GM12878 (cell line): Measurements from ENCODE around the gene FCGR3B. TPM values are rescaled to one million over a fixed set of nuclear protein-coding genes. Genes with fewer than 3 reads are reported as not detected.
"Not testable (repeated sequence)": the region's sequence is repeated elsewhere in the genome, so short reads cannot be mapped to it uniquely, and the experiment has no call there.

Source experiments
- ATAC-seq: fragments of 200-7000 bp; cut with Tn5 transposase; 3 replicates; pipeline ENCODE4 v1.9.1; 2020; ENCODE audit warnings: mild to moderate bottlenecking, moderate library complexity
- BruUV-seq: library from RNA; stranded (reverse); fragments of 400-500 nt; replicated peaks from 2 replicates; lab custom pipeline; 2021; lab: Mats Ljungman, UMichigan
- CTCF ChIA-PET: fragments of 300-600 bp; sonication (Branson Sonifier 250); formaldehyde crosslinking; extraction: SDS; loops from one replicate; lab custom pipeline; 2021; ENCODE audit warnings: inconsistent platforms; lab: Yijun Ruan, JAX
- POLR2A ChIA-PET: fragments of 350-600 bp; formaldehyde crosslinking; extraction: SDS; loops from one replicate; lab custom pipeline; 2021; ENCODE audit warnings: inconsistent platforms; lab: Charles Lee
- RAD21 ChIA-PET: fragments of 300-600 bp; sonication (Branson Sonifier 250); formaldehyde crosslinking; loops from one replicate; lab custom pipeline; 2023; ENCODE audit warnings: antibody characterized with exemption; ENCODE audit not compliant: unreplicated experiment; lab: Charles Lee
- SMC1A ChIA-PET: fragments of 300-600 bp; sonication (Branson Sonifier 250); formaldehyde crosslinking; loops from one replicate; lab custom pipeline; 2023; ENCODE audit not compliant: unreplicated experiment, uncharacterized antibody; lab: Charles Lee
- DNase-seq: peaks from one replicate; pipeline ENCODE4 v3.0.0-alpha.2; 2011; ENCODE audit warnings: low read depth, low spot score
- FAIRE-seq: peaks from 3 replicates; lab custom pipeline; 2011; peaks lifted over from hg19 to GRCh38; lab: Jason Lieb, UNC
- H2AFZ ChIP-seq: 2 replicates; pipeline ENCODE4 v1.6.0; 2011; ENCODE audit warnings: low read depth, low read length, control low read depth; ENCODE audit not compliant: control insufficient read depth
- H3K27ac ChIP-seq: 2 replicates; pipeline ENCODE4 v1.5.1; 2011; ENCODE audit warnings: control low read depth; ENCODE audit not compliant: control insufficient read depth, insufficient read depth
- H3K27me3 ChIP-seq, 2 experiments: replicated peaks in 1 of 2; 2 replicates each; pipeline versions ENCODE4 v1.6.0 to v1.6.1; 2011; ENCODE audit warnings: low read length in 1 of 2; ENCODE audit not compliant: control insufficient read depth in 2 of 2, insufficient read depth in 2 of 2
- H3K36me3 ChIP-seq, 2 experiments: 2 replicates each; pipeline ENCODE4 v1.5.1; 2011; ENCODE audit warnings: low read length in 1 of 2; ENCODE audit not compliant: control insufficient read depth in 2 of 2, insufficient read depth in 2 of 2
- H3K4me1 ChIP-seq: 2 replicates; pipeline ENCODE4 v1.6.1; 2011; ENCODE audit warnings: mild to moderate bottlenecking, low read length, moderate library complexity, mixed read lengths; ENCODE audit not compliant: control insufficient read depth, insufficient read depth
- H3K4me2 ChIP-seq: 2 replicates; pipeline ENCODE4 v1.6.0; 2011; ENCODE audit warnings: control low read depth; ENCODE audit not compliant: control insufficient read depth, insufficient read depth
- H3K4me3 ChIP-seq: fragments of 200-600 bp; sonication (generic); 2 replicates; pipeline ENCODE4 v1.5.1; 2016
- H3K79me2 ChIP-seq: 2 replicates; pipeline ENCODE4 v1.6.0; 2011; ENCODE audit warnings: low read length; ENCODE audit not compliant: control insufficient read depth, insufficient read depth
- H3K9ac ChIP-seq: 2 replicates; pipeline ENCODE4 v1.8.0; 2011; ENCODE audit warnings: low read length, control low read depth, mixed read lengths; ENCODE audit not compliant: control insufficient read depth, insufficient read depth
- H3K9me3 ChIP-seq: replicated peaks from 3 replicates; pipeline ENCODE4 v1.5.1; 2011; ENCODE audit warnings: mild to moderate bottlenecking, low read length; ENCODE audit not compliant: control insufficient read depth, insufficient read depth
- H4K20me1 ChIP-seq: 2 replicates; pipeline ENCODE4 v1.6.0; 2011; ENCODE audit not compliant: control insufficient read depth, insufficient read depth
- JUNB ChIP-seq: IDR thresholded peaks from 2 replicates; pipeline ENCODE4 v1.6.1; 2016; ENCODE audit warnings: antibody characterized with exemption, mild to moderate bottlenecking
- WGBS: methylation state at CpG from one replicate; pipeline ENCODE4 v1.1.6; 2016; ENCODE audit warnings: low lambda C conversion rate; ENCODE audit not compliant: insufficient replicate concordance, insufficient coverage; ENCODE audit errors: missing lambda C conversion rate; 5-methylcytosine and 5-hydroxymethylcytosine counted together
- in situ Hi-C: fragments of 300-500 bp; cut with MboI; formaldehyde crosslinking; loops from 9 replicates; pipeline ENCODE4 v1.14.3; 2018; ENCODE audit warnings: mixed read lengths
- intact Hi-C: fragments of 100-400 bp; cut with micrococcal nuclease; formaldehyde crosslinking; loops from one replicate; pipeline ENCODE4 v1.14.2; 2022; ENCODE audit not compliant: unreplicated experiment
- polyA plus RNA-seq, 11 experiments: library from polyadenylated mRNA; depleted of rRNA in 4 of 11; unstranded in 6 of 11; stranded (reverse) in 5 of 11; fragments of >200 nt; fragmentation: Nextera tagmentation in 4 of 11; fragmentation: Illumina TruSeq in 1 of 11; extraction: Ambion mirVana in 4 of 11; extraction: Trizol in 1 of 11; gene quantifications; 1 replicate in 1 of 11; 2 replicates in 10 of 11; pipeline versions ENCODE4 v1.2.1 to v1.2.3, GENCODE V29; 2011 to 2016; ENCODE audit warnings: inconsistent platforms in 2 of 11, missing spikeins in 2 of 11, low read depth in 1 of 11
- total RNA-seq, 4 experiments: library from RNA; depleted of rRNA in 3 of 4; stranded (reverse); fragments of >200 nt in 3 of 4; fragmentation: Illumina TruSeq in 1 of 4; extraction: Trizol in 1 of 4; gene quantifications; 2 replicates each; pipeline versions ENCODE4 v1.2.1 to v1.2.3, GENCODE V29; 2013 to 2021

The FCGR3B gene
- total and polyA plus RNA-seq, 10 of the 15 experiments (the other 5 are each of a cell fraction or from before 2014, with no cell fraction given): not detected

DNA sequence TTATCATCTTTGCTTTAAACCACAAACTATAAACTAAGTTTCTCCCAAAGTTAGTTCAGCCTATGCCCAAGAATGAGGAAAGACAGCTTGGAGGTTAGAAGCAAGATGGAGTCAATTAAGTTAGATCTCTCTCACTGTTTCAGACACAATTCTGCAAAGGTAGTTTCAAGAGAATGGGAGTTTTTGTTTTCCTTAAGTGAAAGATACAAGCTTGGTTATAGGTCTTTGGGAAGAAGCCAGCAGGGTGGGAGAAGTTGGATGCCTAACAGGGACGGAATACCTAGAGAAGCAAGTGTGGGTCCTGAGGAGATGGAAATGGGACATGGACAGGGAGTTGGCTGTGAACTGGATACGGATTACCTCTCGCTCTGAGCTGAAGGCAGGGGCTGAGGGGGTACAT lies 6.0 kb upstream of the FCGR3B start:
- H3K27ac ChIP-seq, CTCF ChIA-PET, H3K79me2 ChIP-seq, H3K9me3 ChIP-seq, H4K20me1 ChIP-seq, RAD21 ChIA-PET, POLR2A ChIA-PET, H3K9ac ChIP-seq, DNase-seq, H3K36me3 ChIP-seq, SMC1A ChIA-PET, ATAC-seq, H3K4me2 ChIP-seq, H3K4me1 ChIP-seq, intact Hi-C loops, in situ Hi-C loops, H3K27me3 ChIP-seq, H3K4me3 ChIP-seq, BruUV-seq, FAIRE-seq, H2AFZ ChIP-seq: not testable (repeated sequence)
- WGBS: 100% methylated on average over 3 of the region's 3 CpGs

DNA sequence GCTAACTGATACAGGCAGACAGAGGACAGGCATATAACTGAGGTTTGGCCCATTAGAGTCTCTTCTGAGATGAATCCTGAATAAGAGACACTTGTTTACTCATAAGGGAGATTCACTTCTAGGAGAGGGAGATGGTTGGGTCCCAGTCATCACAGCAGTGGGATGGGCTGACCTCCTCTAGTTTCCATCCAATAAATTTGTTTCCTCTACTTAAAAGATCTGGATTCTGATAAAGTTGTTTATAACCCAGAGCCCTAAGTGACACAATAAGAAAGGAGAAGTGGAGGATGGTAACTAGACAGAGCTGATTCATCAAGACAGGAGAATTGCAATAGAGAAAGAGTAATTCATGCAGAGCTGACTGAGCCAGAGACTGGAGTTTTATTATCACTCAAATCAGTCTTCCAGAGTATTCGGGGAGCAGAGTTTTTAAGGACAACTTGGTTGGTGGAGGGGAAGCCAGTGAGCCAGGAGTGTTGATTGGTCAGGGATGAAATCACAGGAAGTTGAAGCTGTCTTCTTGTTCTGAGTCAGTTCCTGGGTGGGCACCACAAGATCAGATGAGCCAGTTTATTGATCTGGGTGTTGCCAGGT lies 5.3 kb upstream of the FCGR3B start:
- H3K4me2 ChIP-seq, CTCF ChIA-PET, H3K27ac ChIP-seq, BruUV-seq, H3K36me3 ChIP-seq, H3K4me3 ChIP-seq, SMC1A ChIA-PET, H3K4me1 ChIP-seq, in situ Hi-C loops, H3K9ac ChIP-seq, POLR2A ChIA-PET, H3K79me2 ChIP-seq, H3K9me3 ChIP-seq, FAIRE-seq, H4K20me1 ChIP-seq, intact Hi-C loops, DNase-seq, H3K27me3 ChIP-seq, RAD21 ChIA-PET: not testable (repeated sequence)
- H2AFZ ChIP-seq: peak overlapping the region; percentile 39; the same call in 1 of the 2 replicates
- WGBS: 60% methylated on average over 1 of the region's 1 CpG
- ATAC-seq: peak; percentile 83
- TF ChIP-seq JUNB: peak; percentile 28; the same call in 1 of the 2 replicates

DNA sequence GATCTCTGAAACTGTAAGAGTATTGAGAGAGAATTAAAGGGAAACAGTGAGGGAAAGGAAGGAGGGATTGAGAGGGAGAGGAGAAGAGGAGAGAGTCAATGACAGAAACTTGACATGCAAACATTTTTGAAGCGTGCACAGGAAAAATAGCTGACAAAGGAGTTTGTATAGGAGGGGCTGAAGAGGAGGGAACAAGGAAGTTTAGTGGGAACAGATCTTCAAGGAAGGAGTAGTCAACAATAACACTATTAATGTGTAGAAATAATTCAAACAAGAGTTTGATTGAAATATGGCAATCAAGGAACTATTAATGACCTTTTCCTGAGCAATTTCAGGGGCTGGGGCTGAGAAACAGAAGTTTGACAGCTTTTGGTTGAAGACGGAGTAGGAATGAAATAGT lies 4.0 kb upstream of the FCGR3B start:
- H3K36me3 ChIP-seq, H3K4me2 ChIP-seq, SMC1A ChIA-PET, H3K4me3 ChIP-seq, RAD21 ChIA-PET, H2AFZ ChIP-seq, H3K4me1 ChIP-seq, H4K20me1 ChIP-seq, H3K9ac ChIP-seq, DNase-seq, H3K9me3 ChIP-seq, H3K27ac ChIP-seq, in situ Hi-C loops, CTCF ChIA-PET, BruUV-seq, intact Hi-C loops, H3K27me3 ChIP-seq, FAIRE-seq, ATAC-seq, POLR2A ChIA-PET, H3K79me2 ChIP-seq: not testable (repeated sequence)
- 80% methylated on average over 2 of the region's 2 CpGs for WGBS

DNA sequence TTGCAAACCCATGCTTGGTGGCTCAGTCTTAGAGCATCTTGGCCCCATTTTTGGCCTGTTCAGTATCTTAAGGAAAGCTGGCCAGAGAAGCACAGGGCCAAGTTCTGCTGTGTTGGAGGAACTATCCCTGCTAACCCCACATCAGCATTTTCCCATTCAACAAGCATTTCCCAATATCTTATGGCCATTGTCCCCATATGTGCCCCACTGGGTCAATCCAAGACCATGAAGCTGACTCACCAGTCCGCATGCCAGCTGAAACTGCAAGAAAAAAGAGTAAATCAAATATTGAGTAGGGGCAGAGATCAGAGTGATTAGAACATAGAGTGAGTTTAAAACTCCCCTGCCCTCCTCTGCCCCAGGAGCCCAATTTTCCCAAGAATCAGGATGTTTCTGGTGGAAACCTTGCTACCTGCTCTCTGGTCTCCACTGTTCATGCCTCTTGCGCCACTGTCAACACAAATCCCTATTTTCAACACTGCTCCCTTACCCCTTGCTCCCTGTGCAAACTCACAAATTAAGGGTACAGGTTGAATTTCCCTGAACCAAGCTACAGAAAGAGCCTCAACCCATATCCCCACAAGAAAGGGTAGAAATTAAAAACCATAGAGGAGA lies 741 bp downstream of the FCGR3B start:
- H3K79me2 ChIP-seq, H2AFZ ChIP-seq, FAIRE-seq, H4K20me1 ChIP-seq, CTCF ChIA-PET, H3K27ac ChIP-seq, H3K4me1 ChIP-seq, intact Hi-C loops, H3K27me3 ChIP-seq, RAD21 ChIA-PET, H3K4me2 ChIP-seq, DNase-seq, POLR2A ChIA-PET, H3K36me3 ChIP-seq, BruUV-seq, in situ Hi-C loops, H3K4me3 ChIP-seq, ATAC-seq, H3K9ac ChIP-seq, H3K9me3 ChIP-seq, SMC1A ChIA-PET: not testable (repeated sequence)
- WGBS: 79% methylated on average over 1 of the region's 2 CpGs
